ENCODE measurements around the gene JSRP1.

Gene JSRP1

GRCh38 chr19:2232286-2233151 is 23.7 kb downstream of the JSRP1 start:
- no peak for DNase-seq (ENCODE audit: low read depth)

- DNase-seq (ENCODE audit: low read depth): no peak
Observed at GRCh38 chr19:2231621-2232221, 24.5 kb downstream of the JSRP1 start.

GRCh38 chr19:2230807-2231533 is 25.2 kb downstream of the JSRP1 start:
- DNase-seq (ENCODE audit: low read depth): no peak

GRCh38 chr19:2230033-2230531 is 26.1 kb downstream of the JSRP1 start:
- no peak for DNase-seq (ENCODE audit: low read depth)

- DNase-seq (ENCODE audit: low read depth): no peak
Observed at GRCh38 chr19:2229103-2230032, 26.8 kb downstream of the JSRP1 start.

- DNase-seq (ENCODE audit: low read depth): no peak
Observed at GRCh38 chr19:2228157-2229030, 27.8 kb downstream of the JSRP1 start.

GRCh38 chr19:2227415-2228156 is 28.6 kb downstream of the JSRP1 start:
- no peak for DNase-seq (ENCODE audit: low read depth)

GRCh38 chr19:2226840-2227360 is 29.3 kb downstream of the JSRP1 start:
- no peak for DNase-seq (ENCODE audit: low read depth)

GRCh38 chr19:2226051-2226839 is 30.0 kb downstream of the JSRP1 start:
- DNase-seq (ENCODE audit: low read depth): no peak

GRCh38 chr19:2225415-2226050 is 30.7 kb downstream of the JSRP1 start:
- no peak for DNase-seq (ENCODE audit: low read depth)

- DNase-seq (ENCODE audit: low read depth): no peak
Observed at GRCh38 chr19:2224754-2225349, 31.4 kb downstream of the JSRP1 start.

- DNase-seq (ENCODE audit: low read depth): no peak
Observed at GRCh38 chr19:2223959-2224358, 32.3 kb downstream of the JSRP1 start.

- no peak for DNase-seq (ENCODE audit: low read depth)
Observed at GRCh38 chr19:2223391-2223790, 32.8 kb downstream of the JSRP1 start.

- DNase-seq (ENCODE audit: low read depth): no peak
Observed at GRCh38 chr19:2221918-2222317, 34.3 kb downstream of the JSRP1 start.

- no peak for DNase-seq (ENCODE audit: low read depth)
Observed at GRCh38 chr19:2221250-2221831, 34.9 kb downstream of the JSRP1 start.

- DNase-seq (ENCODE audit: low read depth): no peak
Observed at GRCh38 chr19:2219726-2220125, 36.5 kb downstream of the JSRP1 start.

GRCh38 chr19:2217591-2217990 is 38.6 kb downstream of the JSRP1 start:
- DNase-seq (ENCODE audit: low read depth): no peak

All from activated T-cell treated with anti-CD3 and anti-CD28 coated beads for 48 hours (primary cell).